Calu3 (cell line): ENCODE results near the gene SMIM35. TPM values are rescaled to one million over a fixed set of nuclear protein-coding genes. Genes with fewer than 3 reads are reported as not detected.
A peak's percentile ranks its signal among the peaks of the same experiment; 100 is the strongest.

Experiments used
- BruUV-seq: library from RNA; stranded (reverse); fragments of 400-500 nt; replicated peaks from 2 replicates; lab custom pipeline; 2021; lab: Mats Ljungman, UMichigan
- CTCF ChIA-PET: fragments of 300-600 bp; sonication (Branson Sonifier 250); formaldehyde crosslinking; loops from one replicate; lab custom pipeline; 2022; ENCODE audit warnings: antibody characterized with exemption; lab: Charles Lee
- DNase-seq: peaks from one replicate; pipeline ENCODE4 v3.0.0; 2022
- H3K27ac Mint-ChIP-seq: one replicate; pipeline ENCODE4 v1.8.0; 2022; ENCODE audit warnings: mixed read lengths; ENCODE audit not compliant: unreplicated experiment
- H3K27me3 Mint-ChIP-seq: one replicate; pipeline ENCODE4 v1.8.0; 2022; ENCODE audit warnings: mixed read lengths; ENCODE audit not compliant: unreplicated experiment
- H3K36me3 Mint-ChIP-seq: one replicate; pipeline ENCODE4 v1.8.0; 2022; ENCODE audit warnings: mild to moderate bottlenecking, moderate library complexity, mixed read lengths; ENCODE audit not compliant: insufficient read depth, unreplicated experiment
- H3K4me1 Mint-ChIP-seq: one replicate; pipeline ENCODE4 v1.8.0; 2022; ENCODE audit warnings: mild to moderate bottlenecking, low read depth, mixed read lengths; ENCODE audit not compliant: unreplicated experiment
- H3K4me3 Mint-ChIP-seq: one replicate; pipeline ENCODE4 v1.8.0; 2022; ENCODE audit warnings: mild to moderate bottlenecking, low read depth, moderate library complexity, mixed read lengths; ENCODE audit not compliant: unreplicated experiment
- H3K9me3 Mint-ChIP-seq: one replicate; pipeline ENCODE4 v1.8.0; 2022; ENCODE audit warnings: low read depth, mixed read lengths; ENCODE audit not compliant: unreplicated experiment
- CTCF ChIP-seq: fragments of 200-600 bp; IDR thresholded peaks from one replicate; pipeline ENCODE4 v1.8.0; 2022; ENCODE audit warnings: antibody characterized with exemption; ENCODE audit not compliant: unreplicated experiment
- intact Hi-C: fragments of 100-400 bp; cut with micrococcal nuclease; formaldehyde crosslinking; loops from one replicate; pipeline ENCODE4 v1.10.0; 2022; ENCODE audit not compliant: unreplicated experiment
- total RNA-seq: library from RNA; stranded (reverse); gene quantifications from 2 replicates; pipeline ENCODE4 v1.2.3, GENCODE V29; 2022

Gene SMIM35
- total RNA-seq, 1 experiment from 2014 or later: not detected

- H3K9me3 Mint-ChIP-seq: no peaks in the 10 kb centered on the region
- H3K27me3 Mint-ChIP-seq: no peaks in the 10 kb centered on the region
- H3K27ac Mint-ChIP-seq: no peak overlapping the region
- BruUV-seq: no TSS peak
- peaks cover 9% of the 10 kb centered on the region for H3K4me1 Mint-ChIP-seq
- CTCF ChIA-PET: interaction anchor here (0.6 to 1.4 kb wide), 2 partner anchors 27 to 280 kb away, joined by 3 read pairs; no protein-coding TSS in a partner anchor
- TF ChIP-seq CTCF: no peak
- H3K36me3 Mint-ChIP-seq: no peaks in the 10 kb centered on the region
- DNase-seq: no peak
- intact Hi-C loops: no loop called here
- H3K4me3 Mint-ChIP-seq: no peak overlapping the region
Observed at GRCh38 chr11:117973503-117973860, 113.3 kb downstream of the SMIM35 start.

- no peaks in the 10 kb centered on the region for H3K9me3 Mint-ChIP-seq
- no peak overlapping the region for H3K27ac Mint-ChIP-seq
- intact Hi-C loops: no loop called here
- CTCF ChIA-PET: interaction anchor here (0.6 to 1.4 kb wide), 3 partner anchors 26 to 395 kb away, joined by 3 read pairs; no protein-coding TSS in a partner anchor
- H3K27me3 Mint-ChIP-seq: no peaks in the 10 kb centered on the region
- peaks cover 9% of the 10 kb centered on the region for H3K4me1 Mint-ChIP-seq
- H3K36me3 Mint-ChIP-seq: no peaks in the 10 kb centered on the region
- H3K4me3 Mint-ChIP-seq: no peak overlapping the region
- no TSS peak for BruUV-seq
- TF ChIP-seq CTCF: no peak
- no peak for DNase-seq
Observed at GRCh38 chr11:117972629-117973502, 113.9 kb downstream of the SMIM35 start.

GRCh38 chr11:117972044-117972443 is 114.7 kb downstream of the SMIM35 start:
- intact Hi-C loops: no loop called here
- DNase-seq: no peak
- Mint-ChIP-seq H3K27ac (no peak overlapping the region), H3K4me1 (peaks cover 9% of the 10 kb centered on the region), H3K27me3 (no peaks in the 10 kb centered on the region), H3K36me3 (no peaks in the 10 kb centered on the region), H3K9me3 (no peaks in the 10 kb centered on the region), H3K4me3 (no peak overlapping the region)
- TF ChIP-seq CTCF: no peak
- CTCF ChIA-PET: interaction anchor here (0.6 to 1.4 kb wide), 2 partner anchors 25 to 396 kb away, joined by 3 read pairs; no protein-coding TSS in a partner anchor
- BruUV-seq: no TSS peak

- CTCF ChIA-PET: interaction anchor here (1.0 to 1.1 kb wide), 2 partner anchors 12 to 24 kb away, joined by 3 to 4 read pairs; no protein-coding TSS in a partner anchor
- peak; percentile 45 for DNase-seq
- no TSS peak for BruUV-seq
- H3K27me3 Mint-ChIP-seq: no peaks in the 10 kb centered on the region
- no peak overlapping the region for H3K4me3 Mint-ChIP-seq
- no peak overlapping the region for H3K27ac Mint-ChIP-seq
- H3K9me3 Mint-ChIP-seq: no peaks in the 10 kb centered on the region
- peaks cover 9% of the 10 kb centered on the region for H3K4me1 Mint-ChIP-seq
- TF ChIP-seq CTCF: no peak
- intact Hi-C loops: no loop called here
- no peaks in the 10 kb centered on the region for H3K36me3 Mint-ChIP-seq
Observed at GRCh38 chr11:117970400-117971024, 116.3 kb downstream of the SMIM35 start.
